CD4-positive, alpha-beta T cell treated with Interleukin-15 for 1 hour (primary cell): Measurements from ENCODE around the gene PSMB7.

Source experiments
- DNase-seq: peaks from one replicate; pipeline ENCODE4 v3.0.0-alpha.2; 2020

The PSMB7 gene

DNA sequence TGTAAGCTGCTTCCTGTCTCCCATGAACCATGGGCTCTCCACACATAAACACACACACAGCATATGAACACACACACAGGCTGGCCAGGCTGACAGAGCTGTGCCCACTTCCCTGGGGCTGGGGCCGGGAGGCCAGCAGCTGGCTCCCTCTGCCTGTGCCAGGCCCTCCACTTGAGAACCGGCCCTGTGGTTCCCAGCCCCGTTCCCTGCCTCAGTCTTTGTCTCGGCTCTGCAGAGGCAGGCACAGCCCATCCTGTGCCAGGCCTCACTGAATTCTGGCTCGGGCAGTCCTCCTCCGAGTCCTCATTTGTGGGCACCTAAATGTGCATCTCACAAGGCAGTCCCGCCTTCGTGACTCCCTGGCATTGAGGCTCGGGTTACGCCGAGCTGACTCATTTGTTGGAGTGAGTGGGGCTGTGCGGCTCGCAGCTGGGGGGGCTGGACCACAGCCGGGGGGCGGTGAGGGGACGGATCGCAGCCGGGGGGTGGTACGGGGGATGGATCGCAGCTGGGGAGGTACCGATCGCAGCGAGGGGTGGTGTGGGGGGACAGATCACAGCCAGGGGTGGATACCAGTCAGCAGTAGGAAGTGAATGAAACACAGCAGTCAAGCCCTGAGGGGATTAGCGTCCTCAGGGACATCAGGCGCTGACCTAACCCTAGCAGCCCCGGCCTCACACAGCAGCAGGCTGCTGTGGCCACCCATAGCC is 72.3 kb downstream of the PSMB7 start:
- no peak for DNase-seq

DNA sequence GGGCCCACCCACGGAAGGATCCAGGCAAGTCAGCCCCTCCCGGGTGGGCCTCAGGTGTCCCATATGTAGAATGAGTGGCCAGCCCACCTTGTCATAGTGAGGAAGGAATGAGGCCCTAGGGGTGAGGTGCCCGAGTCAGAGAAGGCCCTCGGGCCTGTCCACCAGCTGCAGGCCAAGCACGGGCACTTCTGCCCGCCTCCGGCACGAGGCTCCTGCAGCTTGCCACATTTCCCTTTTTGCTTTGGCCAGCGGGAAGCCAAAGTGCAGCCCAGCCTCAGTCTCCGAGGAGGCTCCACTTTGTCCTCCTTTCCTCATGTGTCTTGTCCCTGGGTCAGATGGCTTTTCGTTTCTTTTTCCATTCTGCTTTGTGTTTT is 72.9 kb downstream of the PSMB7 start:
- no peak for DNase-seq

DNA sequence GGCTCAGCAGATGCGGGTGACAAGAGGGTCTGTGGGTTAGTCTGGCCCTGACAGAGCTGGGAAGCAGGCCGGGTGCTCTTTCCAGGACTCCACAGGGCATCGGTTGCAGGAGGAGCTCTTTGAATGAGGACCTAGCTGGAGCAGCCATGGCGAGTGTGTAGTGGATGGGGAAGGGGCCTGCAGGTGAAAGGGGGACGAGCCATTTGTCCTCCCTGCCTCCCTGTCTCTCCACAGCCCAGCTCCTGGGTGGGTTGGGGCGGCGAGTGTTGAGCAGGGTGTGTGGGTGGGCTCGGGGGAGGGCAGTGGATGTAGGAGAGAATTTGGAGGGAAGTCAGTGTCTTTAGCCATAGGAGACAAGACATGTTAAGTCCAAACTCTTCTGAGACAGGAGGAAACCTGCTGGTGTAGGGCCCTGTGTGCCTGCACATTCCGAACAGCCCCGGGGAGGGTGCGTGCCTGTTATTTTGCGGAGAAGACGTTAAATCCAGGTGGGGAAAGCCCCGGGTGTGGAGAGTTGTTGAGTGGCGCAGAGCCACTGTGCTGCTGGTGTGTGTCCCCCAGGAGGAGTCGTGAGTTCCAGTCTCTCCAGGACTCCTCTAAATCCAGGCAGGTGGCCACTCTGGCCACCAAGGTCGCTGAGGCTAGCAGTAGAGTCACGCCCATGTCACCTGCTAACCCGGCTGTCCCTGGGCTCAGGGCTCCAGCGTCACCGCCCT is 73.6 kb downstream of the PSMB7 start:
- no peak for DNase-seq

DNA sequence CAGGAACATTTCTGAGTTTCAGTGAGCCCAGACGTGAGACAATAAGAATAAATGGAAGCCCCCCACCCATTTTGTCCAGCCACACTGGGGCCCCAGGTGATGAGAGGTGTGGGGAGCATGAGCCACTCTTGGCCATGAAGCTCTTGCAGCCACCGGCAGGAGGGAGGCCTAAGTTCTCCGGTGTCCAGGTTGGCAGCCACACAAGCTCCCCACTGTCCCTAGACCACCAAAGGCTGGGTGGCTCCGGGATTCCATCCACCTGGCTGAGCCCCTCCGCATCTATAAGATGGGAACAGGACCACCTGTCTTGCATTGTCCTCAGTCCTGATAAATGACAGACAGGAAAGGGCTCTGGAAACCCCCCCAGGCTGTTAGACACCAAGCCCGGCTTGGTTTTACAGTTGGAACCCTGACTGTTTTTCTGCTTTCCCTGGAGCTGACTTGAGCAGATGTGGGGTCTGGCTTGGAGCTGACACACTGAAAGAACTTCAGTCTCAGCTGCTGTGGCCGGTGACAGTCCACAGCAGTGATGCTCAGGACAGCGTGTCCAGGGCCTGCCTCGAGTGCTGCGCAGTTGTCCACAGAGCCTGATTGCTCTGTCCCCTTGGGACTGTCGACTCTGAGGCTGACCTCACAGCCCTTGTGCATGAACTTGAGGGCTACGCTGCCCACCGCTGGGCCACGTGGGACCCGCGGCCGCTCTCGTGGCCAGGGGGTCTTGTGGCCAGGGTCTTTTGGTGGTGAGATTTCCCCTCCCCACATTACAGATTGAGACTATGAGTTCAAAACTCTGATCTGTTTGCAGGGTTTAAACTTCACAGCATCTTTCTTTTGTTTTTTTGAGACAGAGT is 74.8 kb downstream of the PSMB7 start:
- no peak for DNase-seq

DNA sequence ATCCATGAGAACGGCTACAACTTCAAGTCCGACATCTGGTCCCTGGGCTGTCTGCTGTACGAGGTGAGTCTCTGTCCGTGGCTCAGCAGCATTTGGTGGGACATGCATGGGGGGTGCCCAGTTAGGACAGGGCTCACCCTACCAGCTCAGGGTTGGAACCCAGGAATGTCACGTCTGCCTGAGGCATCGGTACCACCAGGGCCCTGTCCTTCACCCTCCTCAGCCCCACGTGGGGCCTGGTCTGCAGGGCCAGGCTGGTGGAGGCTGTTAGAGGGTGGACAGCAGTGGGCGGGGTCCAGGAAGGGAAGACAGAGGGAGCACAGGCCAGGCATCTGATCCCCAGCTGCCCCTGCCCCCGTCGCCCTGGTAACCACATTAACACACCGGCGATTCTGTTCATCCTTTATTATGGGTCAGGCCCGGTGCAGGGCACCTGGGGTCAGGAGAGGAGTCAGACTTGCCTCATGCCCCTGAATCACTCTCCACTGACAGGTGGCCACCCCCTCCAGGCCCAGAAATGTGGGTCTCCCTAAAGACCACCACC is 75.6 kb downstream of the PSMB7 start:
- no peak for DNase-seq

DNA sequence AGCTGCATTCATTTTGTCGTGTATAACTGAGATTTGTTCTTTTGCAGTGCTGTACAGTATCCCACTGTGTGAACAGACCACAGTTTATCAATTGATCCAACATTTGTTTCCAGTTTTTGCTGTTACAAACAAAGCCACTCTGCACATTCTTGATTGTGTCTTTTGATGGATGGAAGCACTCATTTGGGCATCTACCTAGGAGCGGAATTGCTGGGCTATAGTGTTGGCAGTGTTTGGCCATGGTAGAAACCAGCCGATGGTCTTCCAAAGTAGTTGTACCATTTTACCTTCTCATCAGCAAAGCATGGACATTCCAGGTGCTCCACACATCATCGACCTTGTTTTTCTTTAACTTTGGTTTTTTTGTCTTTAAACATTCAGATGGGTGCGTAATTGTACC is 77.7 kb downstream of the PSMB7 start:
- no peak for DNase-seq

DNA sequence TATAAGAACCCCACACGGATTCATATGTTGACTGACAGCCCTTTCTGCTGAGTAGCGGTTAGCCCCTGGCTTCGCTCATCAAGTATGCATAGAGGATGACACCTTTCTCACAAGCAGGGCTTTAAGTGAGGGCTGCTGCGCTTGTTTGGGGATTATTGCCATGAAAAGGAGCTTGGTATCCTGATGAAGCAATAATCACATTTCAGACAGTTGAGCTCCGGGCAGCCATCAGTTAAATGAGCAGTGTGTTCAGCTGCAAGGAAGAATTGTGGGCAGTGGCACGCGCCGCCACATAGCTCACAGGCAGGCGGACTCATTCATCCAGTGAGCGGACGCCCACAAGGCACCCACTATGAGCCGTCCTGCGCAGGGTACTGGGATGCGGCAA is 79.9 kb downstream of the PSMB7 start:
- DNase-seq, result no peak

DNA sequence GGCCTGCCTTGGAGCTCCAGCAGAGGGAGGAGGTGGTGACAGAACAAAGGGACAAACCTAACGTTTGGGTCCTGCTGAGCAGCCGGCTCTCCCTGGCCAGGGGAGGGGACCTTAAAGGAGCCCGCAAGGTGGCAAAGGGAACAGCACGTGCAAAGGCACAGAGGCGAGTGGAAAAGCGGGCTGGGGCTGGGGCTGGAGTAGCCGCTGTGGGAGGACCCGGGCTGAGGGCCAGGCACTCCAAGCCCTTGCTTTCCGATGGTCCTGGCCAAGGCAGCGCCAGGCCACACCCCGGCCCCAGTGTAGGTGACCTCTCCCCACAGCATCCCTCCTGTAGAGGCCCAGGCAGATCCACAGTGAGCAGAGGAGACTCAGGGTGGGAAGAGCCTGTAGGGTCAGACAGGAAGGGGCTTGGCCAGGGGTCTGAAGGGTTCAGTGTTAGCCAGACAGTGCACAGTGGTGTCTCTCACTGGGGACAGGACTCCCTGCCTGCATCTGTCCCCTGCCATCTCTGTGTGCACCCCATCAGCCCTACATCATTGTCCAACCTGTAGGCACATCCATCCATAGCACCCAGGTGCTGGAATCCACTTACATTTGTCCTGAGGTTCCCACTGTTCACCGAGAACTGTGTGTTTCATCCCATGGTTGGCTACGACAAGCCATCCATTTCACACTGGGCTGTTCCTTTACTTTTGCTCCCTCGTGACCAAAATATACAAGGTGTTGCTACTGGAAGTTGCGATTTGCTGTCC is 80.5 kb downstream of the PSMB7 start:
- no peak for DNase-seq

DNA sequence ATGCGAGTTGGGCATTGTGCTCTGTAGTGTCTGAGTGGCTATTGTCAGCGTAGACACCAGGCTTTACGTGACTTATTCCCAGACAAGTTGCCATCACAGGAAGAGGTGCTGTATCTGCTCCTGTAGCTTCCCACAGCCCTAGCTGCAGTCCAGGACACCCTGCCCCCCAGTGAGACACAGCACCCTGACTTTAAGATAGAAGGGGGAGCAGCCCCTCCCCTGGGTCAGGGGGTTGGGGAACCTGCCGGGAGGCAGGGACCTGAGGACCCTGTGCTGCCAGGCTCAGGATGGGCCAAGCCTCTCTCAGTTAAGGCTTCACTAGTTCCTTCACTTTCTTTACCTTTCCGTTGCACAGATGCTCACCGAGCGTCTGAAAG is 82.1 kb downstream of the PSMB7 start:
- DNase-seq, result no peak

DNA sequence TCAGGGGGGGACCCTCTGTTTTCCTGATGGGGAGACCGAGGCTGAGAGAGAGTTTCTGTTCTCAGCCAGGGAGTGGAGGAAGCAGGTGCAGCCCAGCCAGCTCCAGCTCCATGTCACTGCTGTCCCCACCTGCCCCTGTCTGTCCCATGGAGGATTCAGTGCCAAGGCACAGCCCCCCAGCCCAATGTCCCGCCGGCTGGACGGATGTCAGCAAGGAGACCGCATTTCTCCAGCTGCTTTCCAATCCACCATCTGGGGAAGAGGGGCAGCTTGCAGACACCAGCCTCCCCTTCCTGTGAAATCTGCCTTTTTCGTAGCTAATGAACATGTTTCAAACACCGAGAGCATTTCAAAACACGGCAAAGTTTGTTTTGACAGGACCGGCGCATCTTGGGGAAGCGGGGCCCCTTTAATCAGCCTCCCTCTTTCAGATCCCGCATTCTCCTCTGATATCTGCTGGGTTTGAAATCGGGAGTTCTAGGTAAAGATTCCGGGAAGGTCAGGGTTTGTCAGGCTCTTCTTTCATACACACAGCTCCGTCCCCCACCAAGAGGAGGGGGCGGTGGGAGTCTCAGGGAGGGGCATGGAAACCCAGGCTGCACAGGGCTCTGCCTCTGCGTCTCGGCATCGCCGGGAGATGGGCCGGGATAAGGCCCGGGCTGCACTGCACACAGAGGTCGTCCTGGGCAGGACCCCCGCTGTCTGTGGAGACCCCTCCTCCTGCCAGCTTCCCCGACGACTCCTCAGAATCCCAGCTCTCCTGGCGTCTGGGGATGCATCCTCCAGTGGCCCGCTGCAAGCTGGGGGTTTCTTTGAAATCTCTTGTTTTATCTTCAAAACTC is 82.7 kb downstream of the PSMB7 start:
- no peak for DNase-seq

DNA sequence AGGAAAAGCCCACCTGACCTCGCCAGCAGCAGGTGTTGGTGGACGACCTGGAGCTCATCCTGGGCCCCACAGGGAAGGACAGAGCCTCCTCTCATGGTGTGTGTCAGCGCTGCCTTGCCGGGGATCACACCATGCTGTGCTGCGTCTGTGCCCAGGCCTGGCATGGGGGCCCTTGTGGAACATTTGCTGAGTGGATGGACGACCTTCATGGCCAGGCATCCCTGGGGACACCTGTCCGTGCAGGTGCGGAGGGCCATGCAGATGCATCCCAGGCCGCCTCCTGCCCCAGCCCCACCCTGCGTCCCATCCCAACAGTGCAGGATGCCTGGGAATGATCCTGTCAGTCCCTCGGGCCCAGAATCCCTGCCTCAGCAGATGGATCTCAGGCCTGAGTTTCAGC is 83.7 kb downstream of the PSMB7 start:
- DNase-seq, result no peak

DNA sequence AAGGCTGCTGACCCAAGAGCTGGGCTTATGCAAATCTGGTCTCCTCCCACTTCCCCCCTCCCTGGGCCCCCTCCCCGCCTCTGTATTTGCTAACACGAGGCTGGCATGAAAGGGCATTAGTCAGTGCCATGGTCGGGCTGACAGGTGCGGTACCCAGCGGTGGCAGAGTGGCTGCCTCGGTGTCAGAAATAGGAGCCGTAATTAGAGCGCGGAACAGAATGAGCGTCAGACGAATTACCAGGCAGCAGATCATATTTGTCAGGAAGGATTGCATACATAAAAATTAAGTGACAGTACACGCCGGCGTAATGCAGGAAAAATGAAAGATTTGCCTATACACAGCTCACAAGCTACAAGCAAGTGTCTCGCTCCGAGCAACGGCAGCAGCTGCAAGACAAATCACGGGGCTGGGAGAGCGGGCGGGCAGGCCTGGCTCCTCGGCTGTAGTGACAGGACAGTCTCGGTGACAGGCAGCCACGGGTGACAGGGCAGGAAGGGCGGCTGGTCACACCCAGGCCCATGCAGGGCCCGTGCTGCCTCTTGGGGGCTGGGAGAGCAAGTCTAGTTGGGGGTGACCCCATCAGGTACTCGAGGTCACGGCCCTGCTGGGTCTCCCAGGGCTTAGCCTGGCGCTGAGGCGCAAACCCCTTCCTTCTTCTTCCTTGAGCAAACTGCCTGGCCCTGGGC is 85.1 kb downstream of the PSMB7 start:
- DNase-seq, result no peak

DNA sequence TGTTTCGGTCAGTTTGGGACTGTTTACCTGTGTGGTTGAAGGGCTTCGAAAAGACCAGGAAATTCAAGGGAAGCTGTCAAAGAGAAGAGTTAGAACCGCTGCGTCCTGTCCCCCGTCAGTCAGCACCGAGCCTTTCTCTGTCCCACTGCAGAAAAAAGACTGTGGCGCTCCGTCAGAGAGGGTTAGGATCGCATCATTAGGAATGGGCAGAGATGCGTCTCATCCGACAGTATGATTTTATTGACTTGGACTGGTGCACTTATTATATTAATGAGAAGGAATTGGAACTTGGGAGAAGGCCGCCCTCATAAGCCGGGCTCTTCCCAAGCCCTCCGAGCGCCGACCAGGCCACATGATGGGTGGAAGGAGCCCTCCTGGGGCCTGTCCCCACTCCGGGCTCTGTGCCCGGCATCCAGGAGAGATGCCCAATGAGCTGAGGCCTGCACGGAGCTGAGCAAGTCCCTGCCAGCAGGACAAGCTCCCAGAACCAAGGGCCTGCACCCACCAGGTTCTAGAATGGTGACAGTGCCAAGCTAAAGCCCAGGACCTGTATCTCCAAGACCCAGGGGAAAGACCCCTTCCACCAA is 85.9 kb downstream of the PSMB7 start:
- no peak for DNase-seq

DNA sequence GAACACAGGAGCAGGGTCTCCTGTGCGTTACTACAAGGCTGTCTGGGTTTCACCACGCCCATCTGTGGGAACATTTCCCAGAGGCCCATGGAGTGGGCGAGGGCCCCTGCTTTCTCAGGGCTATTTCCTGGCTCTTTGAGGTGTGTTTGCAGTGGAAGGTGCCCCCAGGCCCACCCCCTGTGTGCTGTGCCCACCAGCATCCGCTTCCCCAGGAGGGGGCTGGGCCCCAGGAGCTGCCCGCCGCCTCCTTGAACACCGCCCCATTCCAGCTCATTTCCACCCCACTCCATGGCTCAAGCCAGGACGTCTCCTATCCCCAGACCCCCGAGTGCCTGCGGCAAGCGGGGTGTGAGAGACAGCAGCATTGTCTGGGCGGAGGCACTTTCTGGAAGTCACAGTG is 87.0 kb downstream of the PSMB7 start:
- no peak for DNase-seq

DNA sequence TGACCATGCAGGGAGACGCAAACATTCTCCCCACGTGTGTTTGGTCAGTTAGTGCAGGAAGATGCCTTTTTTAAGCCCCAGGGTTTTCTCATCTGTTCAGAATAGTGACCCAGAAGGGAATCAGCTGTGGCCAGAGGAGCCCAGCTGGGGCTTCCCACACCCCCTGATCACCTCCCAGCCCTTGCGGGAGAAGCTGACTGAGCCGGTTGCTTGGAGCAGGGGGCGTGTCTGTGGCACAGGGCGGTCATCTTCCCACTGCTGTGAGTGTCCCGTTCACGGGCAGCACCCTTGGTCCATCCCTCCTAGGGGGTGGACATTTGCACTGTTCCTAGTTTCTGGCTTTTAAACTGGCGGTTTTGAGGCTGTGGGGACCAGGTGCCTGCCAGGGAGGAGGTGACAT is 87.8 kb downstream of the PSMB7 start:
- DNase-seq, result no peak

DNA sequence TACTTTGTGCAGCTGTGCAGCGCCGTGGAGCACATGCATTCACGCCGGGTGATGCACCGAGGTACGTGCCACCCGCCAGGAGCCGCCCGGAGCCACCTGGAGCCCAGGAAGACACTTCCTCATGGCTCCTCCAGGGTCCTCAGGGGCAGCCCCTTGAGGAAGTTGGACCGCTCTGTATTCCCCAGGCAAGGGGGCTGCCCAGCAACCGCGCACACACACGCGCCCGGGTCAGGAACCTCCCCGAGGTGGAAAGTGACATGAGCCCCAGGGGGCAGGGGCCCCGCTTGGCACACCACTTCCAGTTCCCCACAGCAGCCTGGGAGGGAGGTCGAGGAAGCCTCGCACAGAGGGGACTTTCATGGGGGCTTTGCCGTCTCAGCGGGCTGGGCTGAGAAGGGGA is 88.9 kb downstream of the PSMB7 start:
- no peak for DNase-seq

DNA sequence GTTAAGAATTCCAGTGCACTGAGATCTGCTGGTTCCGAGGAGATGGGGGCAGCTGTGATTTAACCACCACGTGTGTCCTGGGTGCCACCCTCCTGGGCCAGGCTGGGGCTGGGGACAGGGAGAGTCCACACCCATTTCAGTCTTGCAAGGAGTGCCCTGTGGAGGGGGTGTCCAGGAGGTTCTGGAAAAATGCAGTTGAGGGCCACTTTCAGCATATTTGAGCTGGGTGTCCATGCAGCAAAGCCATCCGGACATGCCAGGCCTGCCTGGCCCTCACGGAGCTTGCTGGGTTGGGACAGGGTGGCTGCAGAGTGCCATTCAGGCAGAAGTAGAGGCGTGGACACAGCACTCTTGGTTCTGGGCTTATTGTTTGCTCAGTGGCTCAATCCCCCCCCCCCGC is 89.4 kb downstream of the PSMB7 start:
- DNase-seq, result no peak

DNA sequence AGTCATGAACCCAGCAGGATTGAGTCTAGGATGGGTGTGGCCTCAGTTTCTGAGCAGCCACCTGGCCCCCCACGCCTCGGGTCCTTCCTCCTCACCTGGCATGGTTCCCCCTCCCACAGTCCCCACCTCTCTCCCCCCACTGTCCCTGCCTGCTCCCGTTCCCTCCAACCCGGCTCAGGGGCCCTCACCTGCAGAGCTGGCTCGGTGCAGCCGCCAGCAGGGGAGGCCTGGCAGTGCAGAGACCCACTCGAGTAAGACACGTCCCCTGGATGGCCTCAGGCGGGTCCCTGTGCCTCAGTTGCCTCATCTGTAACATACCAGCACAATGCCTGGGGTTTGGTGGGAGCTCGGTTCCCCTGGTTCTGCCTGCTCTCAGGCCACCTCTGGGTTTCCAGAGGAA is 91.3 kb downstream of the PSMB7 start:
- DNase-seq, result no peak

DNA sequence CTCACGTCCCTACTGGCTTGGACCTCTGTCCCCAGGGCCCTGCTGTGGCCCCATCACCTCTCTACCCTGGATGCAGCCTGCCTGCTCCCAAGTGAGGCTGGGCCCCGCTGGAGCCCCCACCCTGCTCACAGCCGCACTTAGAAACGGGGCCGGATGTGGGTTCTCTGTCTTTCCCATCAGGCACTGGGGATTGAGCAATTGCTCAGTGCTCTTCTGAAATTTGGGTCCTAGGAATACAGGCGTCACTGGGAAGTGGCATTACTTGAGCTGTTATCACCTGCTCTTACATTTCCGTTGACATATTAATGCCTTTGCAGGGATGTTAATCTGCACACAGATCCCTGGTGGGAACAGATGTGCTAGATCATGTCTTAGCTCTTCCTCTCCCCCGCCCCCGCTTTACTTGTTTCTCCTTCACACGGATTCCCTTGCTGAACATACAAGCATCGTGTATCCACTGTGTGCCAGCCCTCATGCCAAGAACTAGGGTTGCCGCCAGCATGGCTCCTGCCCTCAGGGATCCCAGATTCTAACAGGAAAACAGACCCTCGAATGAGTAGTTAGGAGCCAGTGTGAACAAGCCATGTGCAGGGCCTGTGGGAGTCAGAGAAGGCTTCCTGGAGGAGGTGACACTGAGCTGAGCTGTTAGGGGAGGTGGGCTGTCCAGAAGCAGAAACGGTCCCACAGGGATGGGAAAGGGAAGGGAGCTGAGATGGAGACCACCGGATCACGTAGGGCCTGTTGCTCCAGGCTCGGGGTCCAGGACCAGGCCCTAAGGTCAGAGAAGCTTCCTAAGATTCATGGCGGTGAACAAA is 92.4 kb downstream of the PSMB7 start:
- DNase-seq, result no peak

DNA sequence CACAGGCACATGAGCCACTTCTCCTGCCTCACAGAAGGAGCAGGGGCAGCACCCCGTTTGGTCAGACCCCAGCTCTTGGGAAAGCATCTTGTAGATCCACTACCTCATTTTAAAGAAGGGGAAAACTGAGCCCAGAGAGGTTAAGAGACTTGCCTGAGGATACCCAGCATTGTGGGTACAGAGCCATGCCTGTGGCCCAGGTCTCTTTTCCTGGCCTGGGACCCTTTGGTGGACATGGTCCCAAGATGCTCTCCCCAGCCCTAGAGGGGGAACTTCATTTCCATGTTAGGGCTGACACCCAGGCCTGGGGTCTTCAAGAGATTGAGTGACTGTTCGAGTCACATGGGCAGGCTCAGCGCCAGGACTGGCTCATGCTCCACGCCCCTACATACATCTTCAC is 93.3 kb downstream of the PSMB7 start:
- DNase-seq, result no peak
